Stimulated activated naive CD4-positive, alpha-beta T cell (primary cell): ENCODE data around the gene PI16.
"Not testable (repeated sequence)": the region's sequence is repeated elsewhere in the genome, so short reads cannot be mapped to it uniquely, and the experiment has no call there.

Experiments
- DNase-seq, 6 experiments: peaks; one replicate each; lab custom pipeline; 2025; lab: John Stamatoyannopoulos, UW

Gene PI16

DNA sequence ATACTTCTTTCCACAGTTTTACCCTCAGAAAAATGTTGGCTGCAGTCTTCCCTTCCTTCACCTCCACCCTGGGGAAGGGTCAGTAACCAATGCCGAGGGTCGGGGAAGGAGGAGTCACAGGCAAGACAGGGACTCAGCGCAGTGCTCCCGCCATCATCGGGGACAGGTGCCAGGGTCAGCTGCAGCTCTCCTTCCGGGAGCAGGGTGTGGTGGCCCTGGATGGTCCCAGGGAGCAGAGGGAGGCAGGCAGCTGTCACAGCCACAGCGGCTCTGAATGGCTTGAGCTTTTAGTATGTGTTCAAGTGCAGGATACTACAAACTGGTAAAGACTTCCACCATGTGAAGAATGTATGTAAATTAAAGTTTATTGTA, 26.0 kb upstream of the PI16 start:
- DNase-seq, result no peak

DNA sequence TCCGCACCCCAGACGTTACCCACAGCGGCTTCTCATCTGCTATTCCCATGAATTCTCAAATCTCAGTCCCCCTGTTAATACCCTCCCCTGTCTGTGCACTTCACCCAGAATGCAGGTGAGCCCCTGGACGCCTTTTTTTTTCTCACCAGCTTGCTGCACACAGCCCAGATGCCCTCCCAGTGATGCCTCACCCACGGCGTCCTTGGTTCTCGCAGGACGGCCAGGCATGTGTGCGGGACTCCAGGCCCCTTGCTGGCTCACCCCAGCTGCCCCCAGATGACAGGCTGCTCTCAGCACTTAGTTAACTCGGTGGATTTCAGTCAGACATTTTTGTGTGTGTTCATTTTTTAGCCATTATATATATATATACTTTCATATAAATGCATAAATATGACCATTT, 25.4 kb upstream of the PI16 start:
- DNase-seq, result no peak

DNA sequence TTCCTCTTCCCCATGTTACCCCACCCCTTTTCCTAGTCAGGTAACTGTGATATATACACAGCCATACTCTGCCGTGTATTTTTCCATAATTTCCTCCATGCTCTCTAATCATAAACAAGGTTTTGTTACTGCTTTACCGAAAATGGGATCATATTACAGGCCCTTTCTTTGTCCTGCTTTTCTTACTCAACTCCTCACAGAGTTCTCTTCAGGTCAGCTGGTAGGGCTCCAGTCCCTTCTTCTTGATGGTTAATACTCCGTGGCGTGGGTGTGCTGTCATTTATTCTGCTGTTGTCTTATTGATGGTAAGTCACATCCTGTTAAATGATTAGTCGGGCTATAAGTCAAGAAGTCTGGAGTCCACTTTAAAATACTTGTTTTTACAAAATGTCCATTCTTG, 24.9 kb upstream of the PI16 start:
- DNase-seq, result no peak

DNA sequence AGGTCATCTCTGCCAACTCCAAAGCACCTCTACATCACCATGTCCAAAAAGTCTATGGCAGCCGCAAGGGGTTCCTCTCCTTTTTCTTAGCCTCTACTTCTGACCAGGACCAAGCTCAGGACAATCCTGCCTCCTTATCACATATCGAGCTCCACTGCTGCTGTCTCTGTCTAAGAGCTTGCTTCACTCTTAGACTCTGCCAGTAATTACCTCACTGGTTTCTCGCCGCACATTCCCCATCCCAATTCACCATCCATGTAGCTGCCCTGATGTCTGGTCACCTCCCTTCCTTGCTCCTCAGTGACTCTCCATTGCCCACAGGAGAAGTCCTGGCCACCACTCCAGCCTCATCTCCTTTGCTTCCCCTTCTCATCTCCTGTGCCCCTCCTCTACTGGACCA, 24.1 kb upstream of the PI16 start:
- DNase-seq, result no peak

DNA sequence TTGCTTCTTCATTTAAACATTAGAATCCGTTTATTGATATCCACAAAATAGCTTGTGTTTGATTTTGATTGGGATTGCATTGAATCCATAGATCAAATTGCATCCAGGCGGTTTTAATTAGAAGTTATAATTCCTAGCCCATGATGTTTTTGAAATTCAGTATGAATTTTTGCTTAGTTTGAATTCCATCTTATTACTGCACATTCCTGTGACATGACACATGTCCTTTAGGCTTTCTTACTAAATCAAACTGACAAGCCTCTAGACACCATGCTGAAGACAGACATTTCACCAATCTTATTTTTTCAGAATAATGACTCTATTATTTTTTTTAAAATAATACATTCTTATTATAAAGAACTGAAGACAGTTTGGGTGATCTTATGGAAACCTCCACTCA, 21.4 kb upstream of the PI16 start:
- no peak for DNase-seq

DNA sequence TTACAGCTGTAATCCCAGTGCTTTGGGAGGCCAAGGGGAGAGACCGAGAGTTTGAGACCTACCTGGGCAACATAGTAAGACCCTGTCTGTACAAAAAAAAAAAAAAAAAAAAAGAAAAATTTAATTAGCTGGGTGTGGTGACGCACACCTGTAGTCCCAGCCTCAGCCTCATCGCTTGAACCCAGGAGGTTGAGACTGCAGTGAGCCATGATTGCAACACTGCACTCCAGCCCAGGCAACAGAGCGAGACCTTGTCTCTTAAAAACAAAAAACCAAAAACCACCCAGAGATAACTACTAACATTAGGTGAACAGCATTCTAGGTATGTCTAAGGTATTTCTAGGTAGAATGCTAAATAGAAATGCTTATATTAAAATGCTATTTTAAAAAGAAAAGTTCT, 21.0 kb upstream of the PI16 start:
- no peak for DNase-seq

DNA sequence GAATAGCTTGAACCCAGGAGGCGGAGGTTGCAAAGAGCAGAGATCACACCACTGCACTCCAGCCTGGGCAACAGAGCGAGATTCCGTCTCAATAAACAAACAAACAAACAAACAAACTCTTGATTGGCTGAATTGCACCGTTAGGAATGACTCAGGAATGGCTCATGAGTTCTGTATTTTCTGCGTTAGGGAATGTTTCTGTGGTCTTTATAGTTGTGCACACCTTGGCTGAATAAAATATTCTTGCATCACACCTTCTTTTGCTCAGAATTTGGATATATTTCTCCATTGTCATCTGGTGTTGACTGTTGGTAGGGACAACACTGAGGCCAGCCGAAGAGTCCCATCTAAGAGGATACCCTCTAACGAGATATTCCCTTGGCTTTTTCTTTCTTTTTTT, 19.6 kb upstream of the PI16 start:
- DNase-seq, result no peak

DNA sequence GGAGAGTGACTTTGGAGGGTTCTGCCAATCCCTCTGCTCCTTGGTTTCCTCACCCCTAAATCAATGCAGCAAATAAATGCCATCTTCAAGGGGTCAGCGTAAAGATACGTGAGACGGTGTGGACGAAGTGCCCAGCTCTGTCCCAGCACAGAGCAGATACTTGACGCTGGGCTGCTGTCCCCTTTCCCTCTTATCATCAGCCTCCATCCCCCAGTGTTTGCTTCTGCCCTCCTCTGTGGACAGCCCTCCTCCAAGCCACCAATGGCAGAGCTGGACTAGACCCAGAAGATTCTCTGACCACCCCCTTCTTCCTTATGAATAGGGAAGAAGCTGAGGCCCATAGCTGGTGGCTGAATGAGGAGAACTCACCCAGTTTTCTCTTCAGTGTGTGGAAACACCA, 17.7 kb upstream of the PI16 start:
- DNase-seq, result no peak

DNA sequence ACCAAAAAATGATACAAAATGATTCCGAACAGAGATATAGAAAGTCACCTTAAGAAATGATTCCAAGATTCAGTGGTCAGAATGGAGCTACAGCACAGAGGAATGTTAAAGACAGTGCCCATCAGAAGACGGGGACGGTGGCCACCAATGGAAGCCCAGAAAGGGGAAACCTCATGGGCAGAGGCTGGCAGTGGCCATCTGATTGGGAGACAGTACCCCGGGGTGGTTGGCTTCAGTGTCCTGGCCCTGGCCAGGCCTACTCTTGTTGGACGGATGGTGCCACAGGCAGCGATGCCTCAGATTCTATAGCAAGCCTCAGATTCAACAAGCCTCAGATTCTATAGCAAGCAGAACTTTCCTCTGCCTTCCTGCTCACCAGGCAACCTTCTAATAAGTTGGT, 16.6 kb upstream of the PI16 start:
- no peak for DNase-seq

DNA sequence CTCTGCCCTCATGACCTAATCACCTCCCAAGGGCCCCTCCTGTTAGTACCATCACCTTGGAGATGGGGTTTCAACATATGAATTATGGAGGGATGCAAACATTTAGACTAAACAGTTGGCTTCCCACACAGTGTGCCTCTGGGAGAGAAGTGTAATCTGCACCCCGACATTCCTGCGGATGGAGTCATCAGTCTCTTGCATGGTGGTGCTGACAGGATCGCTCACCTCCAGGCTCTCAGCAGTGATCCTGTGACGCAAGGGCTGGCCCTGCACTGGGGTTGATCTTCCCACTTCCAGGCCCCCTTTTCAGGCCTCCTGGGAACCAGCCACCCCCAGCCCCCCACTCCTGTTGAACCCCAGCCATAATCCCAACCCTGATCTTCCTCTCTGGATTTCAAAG, 16.0 kb upstream of the PI16 start:
- no peak for DNase-seq

DNA sequence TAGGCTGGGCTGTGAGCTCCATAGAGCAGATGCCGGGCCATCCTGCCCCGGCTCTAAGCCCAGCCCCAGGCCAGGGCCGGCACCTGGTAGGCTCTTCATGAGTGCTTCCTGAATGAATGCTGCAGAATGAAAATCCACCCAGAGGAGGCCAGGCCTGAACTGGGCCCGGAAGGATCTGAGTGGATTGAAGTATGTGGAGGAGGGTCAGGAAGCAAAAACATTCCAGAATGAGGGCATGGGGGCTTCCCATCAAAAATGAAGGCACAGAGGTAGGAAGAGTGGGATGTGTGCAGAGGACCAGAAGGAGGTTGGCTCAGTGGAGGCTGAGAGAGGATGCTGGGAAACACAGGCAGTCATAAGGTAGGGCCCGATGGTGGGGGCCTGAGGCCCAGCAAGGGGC, 15.5 kb upstream of the PI16 start:
- DNase-seq, result not testable (repeated sequence)

DNA sequence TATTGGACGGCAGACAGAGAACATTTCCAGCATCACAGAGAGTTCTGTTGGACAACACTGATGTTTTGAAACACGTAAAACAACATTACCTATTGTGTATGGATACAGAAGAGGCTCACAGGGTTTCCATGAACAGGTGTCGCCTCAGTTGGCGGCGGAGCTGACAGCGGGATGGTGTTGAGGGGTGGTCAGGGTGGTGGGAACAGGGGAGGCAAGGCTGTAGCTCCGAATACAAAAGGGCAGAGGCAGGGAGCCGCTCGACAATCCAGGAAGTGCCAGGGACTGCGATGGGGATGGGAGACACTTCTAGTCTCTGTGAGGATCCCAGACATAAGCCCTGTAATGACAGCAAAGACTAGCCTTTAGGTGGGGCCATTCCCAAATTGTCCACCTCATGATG, 14.5 kb upstream of the PI16 start:
- no peak for DNase-seq

DNA sequence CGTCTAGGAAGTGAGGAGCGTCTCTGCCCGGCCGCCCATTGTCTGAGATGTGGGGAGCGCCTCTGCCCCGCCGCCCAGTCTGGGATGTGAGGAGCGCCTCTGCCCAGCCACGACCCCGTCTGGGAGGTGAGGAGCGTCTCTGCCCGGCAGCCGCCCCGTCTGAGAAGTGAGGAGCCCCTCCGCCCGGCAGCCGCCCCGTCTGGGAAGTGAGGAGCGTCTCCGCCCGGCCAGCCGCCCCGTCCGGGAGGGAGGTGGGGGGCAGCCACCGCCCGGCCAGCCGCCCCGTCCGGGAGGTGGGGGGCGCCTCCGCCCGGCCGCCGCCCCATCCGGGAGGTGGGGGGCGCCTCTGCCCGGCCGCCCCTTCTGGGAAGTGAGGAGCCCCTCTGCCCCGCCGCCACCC, 13.0 kb upstream of the PI16 start:
- DNase-seq, result not testable (repeated sequence)

DNA sequence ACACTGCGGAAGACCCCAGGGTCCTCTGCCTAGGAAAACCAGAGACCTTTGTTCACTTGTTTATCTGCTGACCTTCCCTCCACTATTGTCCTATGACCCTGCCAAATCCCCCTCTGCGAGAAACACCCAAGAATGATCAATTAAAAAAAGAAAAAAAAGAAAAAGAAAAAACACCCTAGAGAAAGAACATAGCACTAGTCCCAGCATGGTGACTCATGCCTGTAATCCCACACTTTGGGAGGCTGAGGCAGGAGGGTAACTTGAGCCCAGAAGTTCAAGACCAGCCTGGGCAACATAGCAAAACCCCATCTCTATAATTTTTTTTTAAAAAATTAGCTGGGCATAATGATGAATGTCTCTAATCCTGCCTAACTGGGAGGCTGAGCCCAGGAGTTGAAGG, 12.2 kb upstream of the PI16 start:
- not testable (repeated sequence) for DNase-seq

DNA sequence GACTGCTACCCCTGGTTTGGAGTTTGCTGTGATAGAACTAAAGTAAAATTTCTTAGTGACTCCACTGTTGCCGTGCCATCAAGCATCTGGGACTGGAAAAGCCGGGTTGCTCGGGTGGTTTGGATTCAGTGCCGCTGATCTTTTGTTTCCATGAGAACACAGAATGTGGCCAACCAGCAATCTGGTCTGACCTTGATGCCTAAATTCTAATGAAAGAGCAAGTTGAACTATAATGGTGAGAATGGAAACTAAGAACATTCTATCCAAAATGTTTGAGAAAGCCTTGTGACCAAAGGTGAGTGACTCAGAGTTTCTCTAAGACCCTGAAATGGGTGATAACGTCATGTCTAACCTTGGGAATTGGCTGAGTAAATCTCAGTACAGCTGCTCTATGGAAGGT, 9.9 kb upstream of the PI16 start:
- no peak for DNase-seq

DNA sequence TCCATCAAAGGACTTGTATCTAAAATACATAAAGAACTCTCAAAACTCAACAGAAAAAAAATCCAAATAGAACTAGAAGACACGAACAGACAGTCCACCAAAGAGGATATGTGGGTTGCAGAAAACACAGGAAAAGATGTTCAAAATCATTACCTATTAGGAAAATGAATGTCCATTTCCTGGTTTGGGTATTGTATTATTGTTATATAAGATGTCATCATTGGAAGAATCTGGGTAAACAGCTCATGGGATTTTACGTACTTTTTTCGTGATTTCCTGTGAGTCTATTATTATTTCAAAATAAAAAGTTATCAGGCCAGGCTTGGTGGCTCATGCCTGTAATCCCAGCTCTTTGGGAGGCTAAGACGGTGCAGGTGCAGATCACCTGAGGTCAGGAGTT, 9.2 kb upstream of the PI16 start:
- no peak for DNase-seq

DNA sequence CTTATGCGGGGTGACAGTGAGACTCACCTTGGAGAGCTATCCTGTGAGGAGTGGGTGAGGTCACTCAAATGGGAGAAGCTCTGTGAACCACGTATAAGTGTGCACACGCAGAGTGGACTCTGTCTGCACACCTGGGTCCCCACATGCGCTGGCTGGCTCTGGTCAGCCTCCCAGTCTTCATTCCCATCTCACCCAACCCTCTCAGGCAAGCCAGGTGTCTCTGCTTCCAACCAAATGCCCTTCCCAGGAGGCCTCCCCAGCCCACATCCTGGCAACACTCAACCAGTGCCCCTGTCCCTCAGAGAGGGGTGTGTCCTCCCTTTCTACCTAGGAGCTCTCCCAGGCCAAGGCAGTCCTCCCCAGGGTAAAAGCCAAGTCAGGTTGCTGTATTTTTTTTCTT, 8.0 kb upstream of the PI16 start:
- no peak for DNase-seq

DNA sequence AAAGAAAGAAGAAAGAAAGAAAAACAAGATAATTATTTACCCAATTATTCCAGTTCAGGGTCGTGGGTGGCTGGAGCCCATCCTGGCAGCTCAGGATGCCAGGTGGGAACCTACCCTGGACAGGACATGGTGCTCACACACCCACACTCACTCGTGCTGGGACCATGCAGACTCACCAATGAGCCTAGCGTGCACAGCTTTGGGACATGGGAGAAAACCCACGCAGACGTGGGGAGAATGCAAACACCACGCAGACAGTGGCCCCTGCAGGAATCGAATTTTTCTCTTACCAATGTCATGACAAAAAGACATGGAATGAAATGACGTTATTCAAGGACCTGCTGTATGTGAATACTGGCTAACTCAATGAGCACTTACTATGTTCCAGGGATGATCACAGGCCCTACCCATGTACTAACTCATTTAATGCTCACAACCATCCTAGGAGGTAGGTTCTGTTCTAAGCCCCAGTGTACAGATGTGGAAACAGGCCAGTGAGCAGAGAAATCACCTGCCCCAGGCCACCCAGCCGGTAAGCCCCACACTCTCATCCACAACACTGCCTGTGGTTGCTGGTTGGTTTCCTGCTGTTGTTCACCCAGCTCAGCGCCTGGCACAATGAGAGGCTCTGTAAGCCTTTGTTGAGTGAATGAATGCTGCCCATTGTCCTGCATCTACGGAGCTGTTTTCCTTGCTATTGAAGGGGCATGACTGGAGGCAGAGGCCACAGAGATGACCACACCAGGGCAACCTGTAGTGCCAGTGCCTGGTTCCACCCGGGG, 6.8 kb upstream of the PI16 start:
- DNase-seq, result peak in 3 of 6 experiments; percentile 10 to 29 (median 12)

DNA sequence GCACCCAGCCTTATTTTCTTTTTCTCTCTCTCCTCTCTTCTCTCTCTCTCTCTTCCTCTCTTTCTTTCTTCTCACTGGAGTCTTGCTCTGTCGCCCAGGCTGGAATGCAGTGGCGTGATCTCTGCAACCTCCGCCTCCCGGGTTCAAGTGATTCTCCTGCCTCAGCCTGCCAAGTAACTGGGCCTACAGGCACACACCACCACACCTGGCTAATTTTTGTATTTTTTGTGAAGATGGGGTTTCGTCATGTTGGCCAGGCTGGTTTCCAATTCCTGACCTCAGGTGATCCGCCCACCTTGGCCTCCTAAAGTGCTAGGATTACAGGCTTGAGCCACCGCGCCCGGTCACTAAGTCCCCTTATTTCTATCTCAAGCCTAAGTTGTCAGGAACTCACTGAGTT, 5.5 kb upstream of the PI16 start:
- DNase-seq, result not testable (repeated sequence)

DNA sequence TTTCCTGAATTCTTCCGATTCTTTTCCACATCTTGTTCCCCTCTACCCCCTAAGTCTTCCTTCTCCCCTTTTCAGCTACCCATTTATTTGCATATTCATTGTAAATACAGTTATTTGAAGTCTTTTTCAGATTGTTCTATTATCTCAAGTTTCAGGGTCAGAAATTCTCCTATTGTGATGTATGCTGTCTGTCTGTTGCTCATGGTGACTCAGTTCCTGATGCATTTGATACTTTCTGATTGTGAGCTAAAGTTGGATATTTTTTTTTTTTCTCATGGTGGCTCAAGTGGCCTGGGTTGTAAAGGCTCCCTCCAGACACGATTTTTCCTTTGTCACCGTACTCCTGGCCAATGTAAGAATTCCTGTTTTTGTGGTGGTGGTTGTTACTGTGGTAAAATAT, 4.9 kb upstream of the PI16 start:
- DNase-seq, result no peak

DNA sequence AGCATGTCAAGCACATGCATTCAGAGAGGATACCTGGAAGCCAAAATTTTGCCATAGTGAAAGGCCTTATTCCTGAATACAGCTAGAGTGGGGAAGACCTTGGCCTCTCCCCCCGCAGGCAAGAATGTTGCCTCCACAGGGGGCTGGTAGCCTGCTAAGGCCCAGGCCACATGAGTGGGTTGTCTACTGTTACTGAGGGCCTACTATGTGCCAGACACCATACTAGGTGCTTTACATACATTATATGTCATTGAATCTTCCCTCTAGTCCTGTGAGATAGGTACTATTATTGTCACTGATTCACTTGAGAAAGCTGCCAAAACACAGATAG, 642 bp upstream of the PI16 start:
- no peak for DNase-seq

DNA sequence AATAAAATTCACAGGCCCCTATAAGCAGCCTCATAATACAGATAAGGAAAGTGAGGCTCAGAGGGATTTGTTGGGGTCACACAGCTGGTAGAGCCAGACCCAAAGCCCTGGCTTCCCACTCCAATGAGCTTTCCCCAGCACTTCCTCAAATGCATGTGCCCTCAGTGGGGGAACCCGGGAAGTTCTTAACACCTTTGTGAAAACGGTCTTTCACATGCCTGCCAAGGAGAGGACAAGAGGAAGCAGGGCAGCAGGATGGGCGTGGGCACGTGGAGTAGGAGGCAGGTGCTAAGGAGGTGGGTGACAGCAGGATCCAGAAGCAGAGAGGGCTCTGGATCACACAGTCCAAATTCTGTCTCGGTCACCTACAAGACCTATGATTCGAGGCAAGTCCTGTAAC, 598 bp downstream of the PI16 start:
- DNase-seq, result no peak

DNA sequence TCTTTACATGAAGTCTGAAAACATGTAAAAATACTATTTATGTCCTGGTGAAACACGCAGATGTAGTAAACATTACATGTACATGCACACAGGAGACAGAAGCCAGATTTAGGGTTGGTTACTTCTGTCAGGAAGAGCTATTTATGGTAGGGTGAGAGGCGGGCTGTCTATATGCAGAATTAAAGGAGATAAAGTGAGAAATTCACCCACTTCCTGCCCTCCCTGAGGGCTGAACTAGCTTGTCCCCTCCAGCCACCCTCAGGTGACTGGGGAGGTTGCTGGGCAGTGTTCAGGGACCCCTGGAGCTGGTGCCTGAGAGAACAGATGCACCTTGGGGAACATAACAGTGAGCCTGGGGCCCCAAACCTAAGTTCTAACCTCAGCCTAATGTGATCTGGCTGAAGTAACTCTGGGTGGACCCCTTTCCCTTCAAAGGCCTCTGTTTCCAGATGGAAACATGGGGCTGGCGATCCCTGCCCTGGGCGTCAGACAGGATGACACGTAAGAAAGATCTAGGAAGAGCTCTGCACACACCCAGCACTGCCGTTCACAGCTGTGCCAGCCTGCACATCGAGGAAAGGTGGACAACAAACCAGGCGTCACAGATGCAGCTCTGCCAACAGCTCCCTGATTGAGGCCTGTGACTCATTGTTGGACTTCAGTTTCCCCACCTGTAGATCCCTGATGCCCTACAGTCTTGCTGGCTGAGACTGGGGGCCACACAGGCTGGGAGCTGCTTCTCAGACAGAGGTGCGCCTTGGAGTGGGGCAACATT, 1.3 kb downstream of the PI16 start:
- peak in 1 of 6 experiments; percentile 13 for DNase-seq

DNA sequence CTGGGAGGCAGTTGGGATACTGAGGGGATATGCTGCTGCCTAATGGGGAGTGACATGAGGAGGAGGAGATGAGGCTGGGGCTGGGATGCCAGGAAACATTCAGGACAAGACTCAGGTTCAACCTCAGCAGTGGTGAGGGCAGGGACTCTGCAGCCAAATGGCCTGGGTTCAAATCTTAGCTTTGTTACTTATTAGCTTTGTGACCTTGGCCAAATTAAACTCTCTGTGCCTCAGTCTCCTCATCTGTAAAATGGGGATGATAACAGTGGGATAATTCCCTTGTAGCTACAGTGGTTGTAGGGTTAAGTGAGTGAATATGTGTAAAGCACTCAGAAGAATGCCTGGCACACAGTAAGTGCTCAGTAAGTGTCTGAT, 1.9 kb downstream of the PI16 start:
- DNase-seq, result no peak
